NCI-H510A treated with DMSO at 0.1 percent for 48 hours (cell line): ENCODE measurements around the gene ATXN1L.
"Not testable (repeated sequence)": the region's sequence is repeated elsewhere in the genome, so short reads cannot be mapped to it uniquely, and the experiment has no call there.

Experiments used
- DNase-seq: peaks from one replicate; lab custom pipeline; 2025; lab: John Stamatoyannopoulos, UW

The ATXN1L gene

DNA sequence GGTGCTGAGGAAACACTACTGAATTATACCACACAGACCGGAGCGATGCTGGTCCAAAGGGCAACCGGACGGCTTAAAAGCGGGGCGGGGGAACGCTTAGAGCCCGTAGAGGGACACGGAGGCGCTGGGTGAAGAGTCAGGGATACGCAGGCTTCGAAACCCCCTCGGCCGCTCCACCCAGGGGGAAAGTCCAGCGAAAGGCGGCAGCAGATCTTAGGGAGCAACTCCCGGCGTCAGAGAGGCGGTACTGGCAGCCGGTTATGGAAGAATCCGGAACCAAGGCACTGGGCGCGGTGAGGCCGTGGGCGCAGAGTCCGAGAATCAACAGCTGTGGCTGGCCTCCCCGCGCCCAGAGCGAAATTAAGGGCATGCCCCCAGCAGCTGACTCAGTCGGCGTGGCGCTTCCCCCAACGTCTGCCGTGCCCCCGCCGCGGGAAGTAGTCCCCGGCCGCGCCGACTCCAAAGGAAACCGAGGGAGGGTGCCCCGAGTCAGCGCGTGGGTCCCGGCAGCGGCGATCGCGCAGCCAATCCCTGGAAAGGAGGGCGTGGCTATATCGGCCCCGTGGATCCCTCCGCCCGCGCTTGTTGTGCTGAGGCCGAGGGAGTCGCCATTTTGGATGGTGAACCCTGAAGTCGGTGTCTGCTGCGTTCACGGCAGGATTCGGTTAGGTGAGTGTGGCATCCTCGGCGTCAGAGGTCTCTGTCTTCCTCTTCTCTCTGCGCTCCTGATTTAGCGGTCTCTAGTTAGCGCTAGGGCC is 49.3 kb downstream of the ATXN1L start, which contains the start of gene IST1:
Gene IST1 (plus strand): TSS at position 611 of the 758 bp plus-strand sequence. CDS start 20,110 bp downstream, outside the sequence.
- peak; percentile 89 for DNase-seq

DNA sequence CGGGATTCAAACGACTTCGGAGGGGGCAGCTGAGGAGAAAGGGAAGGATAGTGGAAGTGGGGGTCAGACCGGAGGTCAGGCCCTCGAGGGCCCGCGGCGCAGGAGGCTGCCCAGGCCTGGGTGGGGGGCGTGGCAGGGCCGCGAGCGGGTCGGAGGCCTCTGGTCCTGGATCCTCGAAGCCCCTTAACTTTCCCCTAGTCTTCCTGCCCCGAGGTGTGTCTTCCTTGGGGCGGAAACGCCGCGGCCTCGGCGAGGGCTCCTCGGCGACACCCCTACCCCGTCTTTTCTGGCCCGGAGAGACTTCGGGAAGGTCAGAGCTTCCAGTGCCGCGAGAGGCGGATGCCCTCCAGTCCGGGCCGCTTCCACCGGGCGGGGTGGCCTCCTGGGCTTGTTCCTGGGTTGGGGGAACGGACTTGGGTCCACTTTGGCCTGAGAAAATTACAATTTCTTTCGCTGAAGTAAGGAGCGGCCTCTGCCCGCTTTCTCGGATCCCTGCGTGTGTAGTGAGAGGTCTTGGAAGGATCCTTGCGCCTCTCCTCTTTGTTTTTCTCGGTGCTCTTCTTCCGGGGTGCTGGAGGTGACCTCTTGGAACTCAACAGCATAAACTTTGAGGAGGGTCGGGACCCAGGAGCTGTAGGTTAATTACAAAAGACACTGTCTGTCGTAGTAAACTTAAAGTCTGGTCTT is 50.0 kb downstream of the ATXN1L start:
- DNase-seq, result peak; percentile 45

- DNase-seq, result no peak
Measured at GRCh38 chr16:71896764-71897368, 51.1 kb downstream of the ATXN1L start.

- DNase-seq, result no peak
Measured at GRCh38 chr16:71899171-71899570, 53.4 kb downstream of the ATXN1L start.

DNA sequence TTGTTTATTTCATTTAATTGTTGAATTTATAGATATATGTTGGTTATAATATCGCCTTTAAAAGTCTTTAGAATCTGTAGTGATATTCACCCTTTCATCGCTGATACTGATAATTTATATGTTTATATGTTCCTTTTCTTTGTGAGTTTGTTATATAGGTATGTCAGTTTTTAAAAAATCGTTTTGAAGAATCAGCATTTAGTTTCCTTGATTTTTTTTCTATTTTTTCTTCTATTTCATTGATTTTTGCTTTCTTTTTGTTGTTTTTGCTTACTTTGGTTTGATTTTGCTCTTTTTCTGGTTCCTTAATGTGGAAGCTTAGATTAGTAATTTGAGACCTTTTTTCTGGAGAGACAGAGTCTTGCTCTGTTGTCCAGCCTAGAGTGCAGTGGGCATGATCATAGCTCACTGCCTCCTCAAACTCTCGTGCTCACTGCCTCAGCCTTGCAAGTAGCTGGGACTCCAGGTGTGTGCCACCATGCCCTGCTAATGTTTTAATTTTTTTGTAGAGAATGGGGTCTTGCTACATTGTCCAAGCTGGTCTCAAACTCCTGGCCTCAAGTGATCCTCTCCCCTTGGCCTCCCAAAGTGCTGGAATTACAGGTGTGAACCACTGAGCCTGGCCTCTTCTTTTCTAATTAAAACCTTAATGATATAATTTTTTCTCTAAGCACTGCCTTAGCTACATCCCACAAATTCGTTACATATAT is 57.0 kb downstream of the ATXN1L start:
- no peak for DNase-seq

DNA sequence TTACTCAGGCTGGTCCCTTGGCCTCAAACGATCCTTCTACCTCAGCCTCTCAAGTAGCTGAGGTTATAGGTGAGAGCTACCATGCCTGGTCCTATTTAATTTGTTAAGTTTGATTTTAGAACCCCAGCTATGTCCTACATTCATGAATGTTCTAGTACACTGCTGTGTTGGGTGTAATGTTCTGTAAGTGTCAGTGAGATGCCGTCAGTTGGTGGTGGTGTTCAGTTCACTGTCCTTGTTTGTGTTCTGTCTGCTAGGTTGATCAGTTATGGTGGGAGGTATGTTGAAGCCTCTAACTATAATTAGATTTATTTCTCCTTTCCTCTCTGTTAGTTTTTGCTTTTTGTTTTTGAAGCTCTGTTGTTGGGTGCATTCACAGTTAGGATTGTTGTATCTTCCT is 57.8 kb downstream of the ATXN1L start:
- DNase-seq, result no peak

DNA sequence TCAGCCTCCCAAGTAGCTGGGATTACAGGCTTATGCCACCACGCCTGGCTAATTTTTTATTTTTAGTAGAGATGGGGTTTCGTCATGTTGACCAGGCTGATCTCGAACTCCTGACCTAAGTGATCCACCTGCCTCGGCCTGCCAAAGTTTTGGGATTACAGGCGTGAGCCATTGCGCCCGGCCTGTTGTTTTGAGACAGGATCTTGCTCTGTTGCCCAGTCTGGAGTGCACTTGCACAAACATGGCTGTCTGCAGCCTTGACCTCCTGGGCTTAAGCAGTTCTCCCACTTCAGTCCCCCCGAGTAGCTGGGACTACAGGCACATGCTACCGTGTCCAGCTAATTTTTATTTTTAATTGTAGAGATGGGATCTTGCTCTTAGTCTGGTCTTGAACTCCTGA is 58.5 kb downstream of the ATXN1L start:
- no peak for DNase-seq

- not testable (repeated sequence) for DNase-seq
Measured at GRCh38 chr16:71905765-71906164, 60.0 kb downstream of the ATXN1L start.
